Loucy (cell line): ENCODE results near the gene ESAM.

ENCODE experiments used
- H2AFZ ChIP-seq: fragments of 200-600 bp; sonication (generic); 2 replicates; pipeline ENCODE4 v1.6.0; 2016; ENCODE audit warnings: antibody characterized with exemption, mild to moderate bottlenecking, low read length, moderate library complexity
- H3F3A ChIP-seq: fragments of 200-600 bp; 2 replicates; pipeline ENCODE4 v1.6.0; 2016; ENCODE audit warnings: antibody characterized with exemption, low read depth, mild to moderate bottlenecking
- H3K27me3 ChIP-seq: fragments of 200-600 bp; sonication (generic); 2 replicates; pipeline ENCODE4 v1.6.1; 2014; ENCODE audit warnings: low read length, mild to moderate bottlenecking; ENCODE audit not compliant: insufficient read depth, poor library complexity, severe bottlenecking
- H3K36me3 ChIP-seq: fragments of 200-600 bp; sonication (generic); 2 replicates; pipeline ENCODE4 v1.6.1; 2016; ENCODE audit warnings: low read length; ENCODE audit not compliant: insufficient read depth
- H3K4me1 ChIP-seq: fragments of 200-600 bp; sonication (generic); 2 replicates; pipeline ENCODE4 v1.5.1; 2014; ENCODE audit warnings: low read length, mild to moderate bottlenecking; ENCODE audit not compliant: insufficient read depth, poor library complexity, severe bottlenecking
- H3K4me2 ChIP-seq: fragments of 200-600 bp; sonication (generic); 2 replicates; pipeline ENCODE4 v1.6.0; 2014; ENCODE audit warnings: antibody characterized with exemption, low read length, low read depth, mild to moderate bottlenecking; ENCODE audit not compliant: poor library complexity, severe bottlenecking
- H3K4me3 ChIP-seq: fragments of 200-600 bp; sonication (generic); 2 replicates; pipeline ENCODE4 v1.5.1; 2014; ENCODE audit warnings: low read length, mild to moderate bottlenecking, mixed read lengths; ENCODE audit not compliant: poor library complexity, severe bottlenecking
- H3K79me2 ChIP-seq: fragments of 200-600 bp; sonication (generic); 2 replicates; pipeline ENCODE4 v1.6.1; 2014; ENCODE audit warnings: low read length; ENCODE audit not compliant: insufficient read depth
- H3K9ac ChIP-seq: fragments of 200-600 bp; sonication (generic); 2 replicates; pipeline ENCODE4 v1.6.0; 2014; ENCODE audit warnings: mild to moderate bottlenecking, low read depth, low read length, moderate library complexity; ENCODE audit not compliant: poor library complexity, severe bottlenecking
- H3K9me2 ChIP-seq: fragments of 200-600 bp; sonication (generic); replicated peaks from 2 replicates; pipeline ENCODE4 v1.6.1; 2016; ENCODE audit warnings: low read depth, low read length, mixed read lengths
- H3K9me3 ChIP-seq: fragments of 200-600 bp; sonication (generic); 2 replicates; pipeline ENCODE4 v1.6.1; 2014; ENCODE audit warnings: mild to moderate bottlenecking, antibody characterized with exemption, low read length, low read depth; ENCODE audit not compliant: insufficient read depth
- H4K20me1 ChIP-seq: fragments of 200-600 bp; sonication (generic); 2 replicates; pipeline ENCODE4 v1.6.0; 2014; ENCODE audit warnings: antibody characterized with exemption, low read length, mild to moderate bottlenecking; ENCODE audit not compliant: insufficient read depth, poor library complexity, severe bottlenecking
- CTCF ChIP-seq: fragments of 200-600 bp; sonication (generic); conservative IDR thresholded peaks from 2 replicates; pipeline ENCODE4 v1.5.1; 2014; ENCODE audit warnings: mild to moderate bottlenecking, antibody characterized with exemption, low read length
- EZH2phosphoT487 ChIP-seq: fragments of 200-600 bp; IDR thresholded peaks from 2 replicates; pipeline ENCODE4 v1.6.1; 2018; ENCODE audit warnings: antibody characterized with exemption, mild to moderate bottlenecking, moderate library complexity, borderline replicate concordance

Gene ESAM

GRCh38 chr11:124719534-124719933 is 42.6 kb downstream of the ESAM start:
- Histone ChIP-seq H3K9me3 (no peaks in the 10 kb centered on the region), H4K20me1 (no peaks in the 10 kb centered on the region), H3K36me3 (no peaks in the 10 kb centered on the region), H3K4me1 (peaks cover 40% of the 10 kb centered on the region), H3F3A (no peaks in the 10 kb centered on the region), H3K4me3 (no peak overlapping the region), H3K27me3 (peaks cover 12% of the 10 kb centered on the region), H3K9me2 (no peaks in the 10 kb centered on the region), H3K4me2 (no peak overlapping the region), H3K79me2 (no peaks in the 10 kb centered on the region), H3K9ac (no peak overlapping the region), H2AFZ (no peak overlapping the region)
- TF ChIP-seq CTCF (no peak), EZH2phosphoT487 (no peak)

- Histone ChIP-seq H4K20me1 (no peaks in the 10 kb centered on the region), H2AFZ (no peak overlapping the region), H3K9me3 (no peaks in the 10 kb centered on the region), H3F3A (no peaks in the 10 kb centered on the region), H3K9me2 (no peaks in the 10 kb centered on the region), H3K9ac (no peak overlapping the region), H3K4me3 (no peak overlapping the region), H3K36me3 (no peaks in the 10 kb centered on the region), H3K27me3 (peaks cover 12% of the 10 kb centered on the region), H3K79me2 (no peaks in the 10 kb centered on the region), H3K4me2 (peak overlapping the region; percentile 79), H3K4me1 (peaks cover 33% of the 10 kb centered on the region)
- no peak for TF ChIP-seq EZH2phosphoT487
- no peak for TF ChIP-seq CTCF
These were observed 43.3 kb downstream of the ESAM start for GRCh38 chr11:124718801-124719200.

- TF ChIP-seq CTCF (no peak), EZH2phosphoT487 (no peak)
- Histone ChIP-seq H3K27me3 (peaks cover 12% of the 10 kb centered on the region), H3K36me3 (no peaks in the 10 kb centered on the region), H3K4me1 (peaks cover 27% of the 10 kb centered on the region), H3K9ac (peak overlapping the region; percentile 18), H3K4me2 (peak overlapping the region; percentile 79), H3K9me2 (no peaks in the 10 kb centered on the region), H3K4me3 (peak overlapping the region; percentile 64), H3F3A (no peaks in the 10 kb centered on the region), H4K20me1 (no peaks in the 10 kb centered on the region), H3K79me2 (no peaks in the 10 kb centered on the region), H3K9me3 (no peaks in the 10 kb centered on the region), H2AFZ (no peak overlapping the region; the same call in 1 of the 2 replicates)
These were observed 44.1 kb downstream of the ESAM start for GRCh38 chr11:124717786-124718651.
